GM12892 (cell line): Measurements from ENCODE around the gene METTL25B.

Source experiments
- POLR2A ChIP-seq: IDR thresholded peaks from 2 replicates; pipeline ENCODE4 v1.6.1; 2011; ENCODE audit warnings: low read depth, low read length, control low read depth
- POLR2AphosphoS5 ChIP-seq: IDR thresholded peaks from 2 replicates; pipeline ENCODE4 v1.6.1; 2011; ENCODE audit warnings: low read depth, low read length, control low read depth

- no peak for TF ChIP-seq POLR2AphosphoS5
- TF ChIP-seq POLR2A: no peak
These were observed 28.1 kb downstream of the METTL25B start for GRCh38 chr1:156756355-156756754.
